OCI-LY3 (cell line): ENCODE data around the gene H2BK1.

Source experiments
- H2AFZ ChIP-seq: fragments of 200-600, 300-600 bp; shearing (Covaris generic); 2 replicates; pipeline ENCODE4 v1.6.0; 2014; ENCODE audit warnings: antibody characterized with exemption, low read depth, low read length
- H3K27ac ChIP-seq: fragments of 200-600, 300-600 bp; sonication (generic); 2 replicates; pipeline ENCODE4 v1.5.1; 2014; ENCODE audit warnings: mild to moderate bottlenecking, low read length, moderate library complexity, mixed read lengths
- H3K27me3 ChIP-seq: fragments of 200-600, 300-600 bp; sonication (generic); 2 replicates; pipeline ENCODE4 v1.6.1; 2014; ENCODE audit warnings: low read depth, low read length, mixed read lengths
- H3K36me3 ChIP-seq: fragments of 200-600, 300-600 bp; sonication (generic); replicated peaks from 2 replicates; pipeline ENCODE3; 2014; ENCODE audit warnings: low read depth, low read length, mixed read lengths
- H3K4me1 ChIP-seq: fragments of 300-600, 200-600 bp; sonication (generic); 2 replicates; pipeline ENCODE4 v1.6.1; 2014; ENCODE audit warnings: low read length, mixed read lengths
- H3K4me2 ChIP-seq: fragments of 200-600, 300-600 bp; sonication (generic); 2 replicates; pipeline ENCODE4 v1.6.1; 2014; ENCODE audit warnings: low read length, mixed read lengths
- H3K4me3 ChIP-seq: fragments of 300-600, 200-600 bp; sonication (generic); 2 replicates; pipeline ENCODE4 v1.5.1; 2014; ENCODE audit warnings: antibody characterized with exemption, mild to moderate bottlenecking, low read length, moderate library complexity
- H3K79me2 ChIP-seq: fragments of 300-600, 200-600 bp; shearing (Covaris generic); 2 replicates; pipeline ENCODE4 v1.6.1; 2014; ENCODE audit warnings: mild to moderate bottlenecking, low read length, mixed read lengths
- H3K9ac ChIP-seq: fragments of 300-600, 200-600 bp; shearing (Covaris generic); 2 replicates; pipeline ENCODE4 v1.6.0; 2014; ENCODE audit warnings: mild to moderate bottlenecking, low read length, moderate library complexity
- H3K9me3 ChIP-seq: fragments of 200-600, 300-600 bp; shearing (Covaris generic); 2 replicates; pipeline ENCODE4 v1.6.1; 2014; ENCODE audit warnings: low read length, mixed read lengths; ENCODE audit not compliant: insufficient read depth
- H4K20me1 ChIP-seq: fragments of 200-600, 300-600 bp; sonication (generic); 2 replicates; pipeline ENCODE4 v1.6.1; 2016; ENCODE audit warnings: low read length, mixed read lengths; ENCODE audit not compliant: insufficient read depth
- EZH2phosphoT487 ChIP-seq: fragments of 200-600 bp; shearing (Covaris generic); IDR thresholded peaks from 2 replicates; pipeline ENCODE4 v1.6.1; 2018; ENCODE audit warnings: antibody characterized with exemption, mixed run types, low read depth
- TF ChIP-seq, protein P1 (sequence below): fragments of 200-600, 300-600 bp; sonication (generic); IDR thresholded peaks from 2 replicates; pipeline ENCODE4 v1.5.1; 2014; ENCODE audit warnings: antibody characterized with exemption, low read length, low read depth

The H2BK1 gene

DNA sequence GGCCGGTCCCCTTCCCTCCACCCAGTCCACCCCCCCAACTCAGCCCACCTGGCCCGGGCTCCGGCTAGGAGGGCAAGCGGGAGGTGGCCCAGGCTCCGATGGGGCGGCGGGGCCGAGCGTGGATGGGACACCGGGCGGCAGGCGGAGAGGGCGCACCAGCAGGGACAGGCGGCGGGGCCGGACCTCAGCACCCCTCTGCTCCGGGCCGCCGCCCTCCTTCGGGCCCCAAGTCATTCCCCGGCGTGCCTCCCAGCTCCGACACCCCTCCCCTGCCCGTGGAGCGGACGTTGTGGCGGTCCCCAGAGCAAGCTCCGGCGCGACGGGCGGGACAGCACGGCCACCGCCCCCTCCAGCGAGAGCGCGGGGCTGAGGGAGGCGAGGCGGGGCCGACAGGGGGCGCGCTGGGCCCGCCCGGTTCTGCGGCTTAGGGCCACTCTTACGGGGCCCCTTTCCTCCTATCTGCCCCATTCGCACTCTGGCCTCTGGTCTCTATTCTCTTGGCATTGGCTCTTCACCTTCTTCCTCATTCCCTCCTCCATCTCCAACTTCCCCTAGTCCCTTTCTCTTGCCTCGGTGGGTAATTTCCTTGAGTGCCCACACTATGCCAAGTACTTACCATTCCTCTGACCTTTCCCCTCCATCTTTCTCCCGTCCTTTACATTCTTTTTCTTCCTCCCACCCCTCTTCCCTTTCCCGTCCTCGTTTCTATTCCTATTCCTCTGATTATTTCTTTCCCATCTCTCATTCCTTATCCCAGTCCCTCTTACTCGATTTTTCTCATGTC is 42.1 kb downstream of the H2BK1 start:
- H3K4me2 ChIP-seq, result peak overlapping the region; percentile 47
- no peaks in the 10 kb centered on the region for H3K36me3 ChIP-seq
- TF ChIP-seq, protein P1, sequence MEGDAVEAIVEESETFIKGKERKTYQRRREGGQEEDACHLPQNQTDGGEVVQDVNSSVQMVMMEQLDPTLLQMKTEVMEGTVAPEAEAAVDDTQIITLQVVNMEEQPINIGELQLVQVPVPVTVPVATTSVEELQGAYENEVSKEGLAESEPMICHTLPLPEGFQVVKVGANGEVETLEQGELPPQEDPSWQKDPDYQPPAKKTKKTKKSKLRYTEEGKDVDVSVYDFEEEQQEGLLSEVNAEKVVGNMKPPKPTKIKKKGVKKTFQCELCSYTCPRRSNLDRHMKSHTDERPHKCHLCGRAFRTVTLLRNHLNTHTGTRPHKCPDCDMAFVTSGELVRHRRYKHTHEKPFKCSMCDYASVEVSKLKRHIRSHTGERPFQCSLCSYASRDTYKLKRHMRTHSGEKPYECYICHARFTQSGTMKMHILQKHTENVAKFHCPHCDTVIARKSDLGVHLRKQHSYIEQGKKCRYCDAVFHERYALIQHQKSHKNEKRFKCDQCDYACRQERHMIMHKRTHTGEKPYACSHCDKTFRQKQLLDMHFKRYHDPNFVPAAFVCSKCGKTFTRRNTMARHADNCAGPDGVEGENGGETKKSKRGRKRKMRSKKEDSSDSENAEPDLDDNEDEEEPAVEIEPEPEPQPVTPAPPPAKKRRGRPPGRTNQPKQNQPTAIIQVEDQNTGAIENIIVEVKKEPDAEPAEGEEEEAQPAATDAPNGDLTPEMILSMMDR, result peak; percentile 54
- TF ChIP-seq EZH2phosphoT487, result no peak
- H3K9me3 ChIP-seq, result no peaks in the 10 kb centered on the region
- peaks cover 66% of the 10 kb centered on the region for H3K27me3 ChIP-seq
- H3K27ac ChIP-seq, result no peak overlapping the region
- no peak overlapping the region for H3K9ac ChIP-seq
- H3K4me3 ChIP-seq, result peak overlapping the region; percentile 48
- H2AFZ ChIP-seq, result no peak overlapping the region
- H3K4me1 ChIP-seq, result peaks cover 7% of the 10 kb centered on the region
- no peaks in the 10 kb centered on the region for H3K79me2 ChIP-seq
- no peaks in the 10 kb centered on the region for H4K20me1 ChIP-seq

DNA sequence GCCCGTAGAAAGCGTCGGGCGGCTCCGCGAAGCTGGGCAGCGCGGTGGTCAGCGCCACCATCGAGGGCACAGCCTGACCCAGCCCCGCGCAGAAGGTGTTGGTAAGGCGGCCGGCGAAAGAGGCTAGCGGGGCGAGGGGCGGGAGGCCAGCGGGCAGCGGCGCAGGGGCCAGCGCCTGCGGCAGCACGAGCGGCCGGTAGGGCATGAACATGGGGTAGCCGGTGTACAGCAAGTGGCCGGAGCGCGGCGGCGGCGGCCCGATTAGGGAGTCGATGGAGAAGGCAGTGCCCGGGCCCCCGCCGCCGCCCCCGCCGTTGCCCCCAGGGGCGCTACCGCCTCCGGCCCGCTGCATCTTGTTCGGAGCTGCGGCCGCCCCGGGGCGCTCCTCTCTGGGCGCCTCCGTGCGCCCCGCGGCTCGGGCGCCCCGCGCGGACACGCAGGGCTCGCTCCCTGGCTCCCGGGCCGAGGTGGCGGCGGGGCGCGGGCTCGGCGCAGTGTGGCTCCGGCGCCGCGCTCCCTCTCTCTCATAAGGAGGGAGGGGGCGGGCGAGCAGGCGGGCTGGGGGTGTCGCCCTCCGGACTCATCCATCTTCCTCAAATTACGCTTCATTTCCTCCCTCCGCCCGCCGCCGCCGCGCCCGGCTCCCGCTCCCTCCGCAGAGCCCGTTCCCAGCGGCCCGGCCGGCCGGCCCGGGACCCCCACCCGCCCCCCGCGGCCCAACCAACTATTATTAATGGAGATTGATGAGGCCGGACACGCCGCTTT is 42.9 kb downstream of the H2BK1 start, which contains the start of gene GBX1:
Gene GBX1, minus strand, starts transcription at position 498 of the 765 bp plus-strand sequence. Its CDS starts 146 bp downstream, at position 352.
- TF ChIP-seq, protein P1, result no peak
- no peak for TF ChIP-seq EZH2phosphoT487
- H2AFZ ChIP-seq, result no peak within 1 kb of the TSS
- H3K9ac ChIP-seq, result no peak within 1 kb of the TSS
- H3K9me3 ChIP-seq, result no peaks in the 10 kb centered on the region
- H4K20me1 ChIP-seq, result no peaks in the 10 kb centered on the region
- H3K4me1 ChIP-seq, result peaks cover 6% of the 10 kb centered on the region
- no peak within 1 kb of the TSS for H3K27ac ChIP-seq
- H3K27me3 ChIP-seq, result peaks cover 64% of the 10 kb centered on the region
- H3K4me2 ChIP-seq, result peak within 1 kb of the TSS; percentile 47
- no peaks in the 10 kb centered on the region for H3K79me2 ChIP-seq
- no peaks in the 10 kb centered on the region for H3K36me3 ChIP-seq
- peak within 1 kb of the TSS; percentile 48 for H3K4me3 ChIP-seq

DNA sequence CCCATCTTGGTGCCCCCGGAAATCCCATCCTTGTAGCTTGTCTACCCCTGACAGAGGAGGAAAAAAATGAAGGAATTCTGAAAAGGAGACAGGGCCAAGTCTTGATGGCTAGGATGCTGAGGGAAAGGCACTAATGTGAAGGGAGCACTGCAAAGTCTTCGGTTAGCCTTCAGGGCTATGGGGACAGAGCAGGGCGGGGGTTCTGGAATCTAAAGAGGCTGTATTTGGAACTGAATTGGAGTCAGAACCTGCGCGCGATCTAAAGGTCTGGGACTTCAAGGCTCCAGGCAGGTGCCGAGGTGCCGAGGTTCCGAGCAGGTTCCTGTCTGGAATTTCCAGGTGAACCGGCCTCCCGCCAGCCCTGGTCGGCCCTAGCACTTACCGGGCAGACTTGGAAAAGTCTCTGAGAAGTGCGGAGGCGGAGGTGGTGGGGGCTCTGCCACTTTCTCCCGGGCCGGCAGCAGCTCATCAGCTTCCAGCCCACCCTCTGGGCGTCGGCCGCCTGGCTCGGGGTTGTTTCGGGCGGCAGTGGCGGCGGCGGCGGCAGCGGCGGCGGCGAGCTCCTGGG is 43.6 kb downstream of the H2BK1 start:
- no peak overlapping the region for H3K4me3 ChIP-seq

More for the DNA sequence above, 43.6 kb downstream of the H2BK1 start:
- Histone ChIP-seq H3K27me3 (peaks cover 57% of the 10 kb centered on the region), H3K4me1 (no peaks in the 10 kb centered on the region), H2AFZ (no peak overlapping the region), H4K20me1 (no peaks in the 10 kb centered on the region), H3K27ac (no peak overlapping the region), H3K9me3 (no peaks in the 10 kb centered on the region), H3K9ac (no peak overlapping the region), H3K36me3 (no peaks in the 10 kb centered on the region), H3K4me2 (no peak overlapping the region), H3K79me2 (no peaks in the 10 kb centered on the region)
- TF ChIP-seq EZH2phosphoT487, result no peak
- TF ChIP-seq, protein P1, result no peak
